Panc1 (cell line): ENCODE measurements around the gene PLB1.

Source experiments
- POLR2AphosphoS5 ChIP-seq: IDR thresholded peaks from 2 replicates; pipeline ENCODE4 v1.6.1; 2012; ENCODE audit warnings: mild to moderate bottlenecking, low read depth, low read length, moderate library complexity
- SIN3A ChIP-seq: IDR thresholded peaks from 2 replicates; pipeline ENCODE4 v1.6.1; 2012; ENCODE audit warnings: low read depth, mild to moderate bottlenecking, low read length, moderate library complexity, borderline replicate concordance; ENCODE audit not compliant: insufficient read depth
- TCF7L2 ChIP-seq: IDR thresholded peaks from 2 replicates; pipeline ENCODE4 v1.6.1; 2011; ENCODE audit warnings: mild to moderate bottlenecking, low read depth, low read length, inconsistent platforms
- TF ChIP-seq, protein P1 (sequence below): fragments of 450-650 bp; IDR thresholded peaks from 2 replicates; pipeline ENCODE4 v1.5.1; 2017; ENCODE audit warnings: mild to moderate bottlenecking
- TF ChIP-seq, protein P2 (sequence below), 2 experiments: IDR thresholded peaks; 2 replicates each; pipeline ENCODE4 v1.6.1; 2011 to 2012; ENCODE audit warnings: low read depth in 2 of 2, control low read depth in 1 of 2, low read length in 1 of 2, mild to moderate bottlenecking in 1 of 2, moderate library complexity in 1 of 2; ENCODE audit not compliant: insufficient read depth in 1 of 2

DNA sequence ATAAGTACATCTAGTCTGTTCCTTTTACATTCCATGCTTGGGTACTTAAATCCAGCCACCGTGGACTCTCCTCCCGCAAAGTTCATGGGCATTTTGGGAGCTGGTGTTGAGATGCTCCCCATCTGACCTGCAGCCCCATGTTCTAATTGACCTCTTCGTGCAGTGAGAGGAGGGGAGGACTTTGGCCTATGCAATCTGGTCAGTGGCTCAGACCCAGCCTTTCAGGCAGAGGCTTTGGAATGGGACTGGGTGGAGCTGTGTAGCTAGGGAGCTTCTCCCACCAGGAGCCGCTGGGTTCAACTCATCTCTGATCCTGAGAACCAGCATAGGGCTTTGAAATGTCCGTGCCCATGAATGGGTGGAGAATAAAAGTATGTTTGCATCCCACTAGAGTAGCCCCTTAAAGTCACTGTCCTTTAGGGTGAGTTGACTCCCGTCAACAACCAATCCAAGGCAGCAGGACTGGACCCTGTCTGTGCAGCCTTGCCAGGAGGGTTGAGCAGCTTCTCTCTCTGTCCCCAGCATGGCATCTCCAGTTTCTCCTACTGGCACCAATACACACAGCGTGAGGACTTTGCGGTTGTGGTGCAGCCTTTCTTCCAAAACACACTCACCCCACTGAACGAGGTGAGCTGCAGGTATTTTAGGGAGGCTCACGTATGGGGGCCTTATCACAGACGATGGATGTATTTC lies 135.8 kb downstream of the PLB1 start:
- TF ChIP-seq, protein P1, sequence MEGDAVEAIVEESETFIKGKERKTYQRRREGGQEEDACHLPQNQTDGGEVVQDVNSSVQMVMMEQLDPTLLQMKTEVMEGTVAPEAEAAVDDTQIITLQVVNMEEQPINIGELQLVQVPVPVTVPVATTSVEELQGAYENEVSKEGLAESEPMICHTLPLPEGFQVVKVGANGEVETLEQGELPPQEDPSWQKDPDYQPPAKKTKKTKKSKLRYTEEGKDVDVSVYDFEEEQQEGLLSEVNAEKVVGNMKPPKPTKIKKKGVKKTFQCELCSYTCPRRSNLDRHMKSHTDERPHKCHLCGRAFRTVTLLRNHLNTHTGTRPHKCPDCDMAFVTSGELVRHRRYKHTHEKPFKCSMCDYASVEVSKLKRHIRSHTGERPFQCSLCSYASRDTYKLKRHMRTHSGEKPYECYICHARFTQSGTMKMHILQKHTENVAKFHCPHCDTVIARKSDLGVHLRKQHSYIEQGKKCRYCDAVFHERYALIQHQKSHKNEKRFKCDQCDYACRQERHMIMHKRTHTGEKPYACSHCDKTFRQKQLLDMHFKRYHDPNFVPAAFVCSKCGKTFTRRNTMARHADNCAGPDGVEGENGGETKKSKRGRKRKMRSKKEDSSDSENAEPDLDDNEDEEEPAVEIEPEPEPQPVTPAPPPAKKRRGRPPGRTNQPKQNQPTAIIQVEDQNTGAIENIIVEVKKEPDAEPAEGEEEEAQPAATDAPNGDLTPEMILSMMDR = no peak
- TF ChIP-seq POLR2AphosphoS5 (no peak), TCF7L2 (no peak), SIN3A (no peak)
- TF ChIP-seq, protein P2, sequence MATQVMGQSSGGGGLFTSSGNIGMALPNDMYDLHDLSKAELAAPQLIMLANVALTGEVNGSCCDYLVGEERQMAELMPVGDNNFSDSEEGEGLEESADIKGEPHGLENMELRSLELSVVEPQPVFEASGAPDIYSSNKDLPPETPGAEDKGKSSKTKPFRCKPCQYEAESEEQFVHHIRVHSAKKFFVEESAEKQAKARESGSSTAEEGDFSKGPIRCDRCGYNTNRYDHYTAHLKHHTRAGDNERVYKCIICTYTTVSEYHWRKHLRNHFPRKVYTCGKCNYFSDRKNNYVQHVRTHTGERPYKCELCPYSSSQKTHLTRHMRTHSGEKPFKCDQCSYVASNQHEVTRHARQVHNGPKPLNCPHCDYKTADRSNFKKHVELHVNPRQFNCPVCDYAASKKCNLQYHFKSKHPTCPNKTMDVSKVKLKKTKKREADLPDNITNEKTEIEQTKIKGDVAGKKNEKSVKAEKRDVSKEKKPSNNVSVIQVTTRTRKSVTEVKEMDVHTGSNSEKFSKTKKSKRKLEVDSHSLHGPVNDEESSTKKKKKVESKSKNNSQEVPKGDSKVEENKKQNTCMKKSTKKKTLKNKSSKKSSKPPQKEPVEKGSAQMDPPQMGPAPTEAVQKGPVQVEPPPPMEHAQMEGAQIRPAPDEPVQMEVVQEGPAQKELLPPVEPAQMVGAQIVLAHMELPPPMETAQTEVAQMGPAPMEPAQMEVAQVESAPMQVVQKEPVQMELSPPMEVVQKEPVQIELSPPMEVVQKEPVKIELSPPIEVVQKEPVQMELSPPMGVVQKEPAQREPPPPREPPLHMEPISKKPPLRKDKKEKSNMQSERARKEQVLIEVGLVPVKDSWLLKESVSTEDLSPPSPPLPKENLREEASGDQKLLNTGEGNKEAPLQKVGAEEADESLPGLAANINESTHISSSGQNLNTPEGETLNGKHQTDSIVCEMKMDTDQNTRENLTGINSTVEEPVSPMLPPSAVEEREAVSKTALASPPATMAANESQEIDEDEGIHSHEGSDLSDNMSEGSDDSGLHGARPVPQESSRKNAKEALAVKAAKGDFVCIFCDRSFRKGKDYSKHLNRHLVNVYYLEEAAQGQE (IDR thresholded peaks at IDR 0.05; ENCODE audit: insufficient read depth in 1 of 2, low read depth in 2 of 2, low read length in 1 of 2) = no peak
